Fibroblast of lung (primary cell): ENCODE measurements around the gene COL4A3. TPM values are rescaled to one million over a fixed set of nuclear protein-coding genes. Genes with fewer than 3 reads are reported as not detected.

ENCODE experiments used
- DNase-seq, 2 donors: peaks; one replicate each; pipeline versions ENCODE4 v3.0.0 to v3.0.0-alpha.2; 2010; ENCODE audit warnings: low read depth in 2 of 2
- H2AFZ ChIP-seq: 2 replicates; pipeline ENCODE4 v1.5.1; 2012; ENCODE audit warnings: low read length, control low read depth, inconsistent platforms
- H3K27ac ChIP-seq: 2 replicates; pipeline ENCODE4 v1.5.1; 2011; ENCODE audit warnings: low read length, control low read depth; ENCODE audit not compliant: insufficient read depth
- H3K27me3 ChIP-seq: 2 replicates; pipeline ENCODE4 v1.5.1; 2011; ENCODE audit warnings: mild to moderate bottlenecking, low read length; ENCODE audit not compliant: control insufficient read depth, insufficient read depth
- H3K36me3 ChIP-seq: 2 replicates; pipeline ENCODE4 v1.5.1; 2011; ENCODE audit warnings: low read length; ENCODE audit not compliant: control insufficient read depth, insufficient read depth
- H3K4me1 ChIP-seq: 2 replicates; pipeline ENCODE4 v1.5.1; 2011; ENCODE audit warnings: low read length; ENCODE audit not compliant: control insufficient read depth, insufficient read depth; ENCODE audit errors: extremely low read depth
- H3K4me2 ChIP-seq: 2 replicates; pipeline ENCODE4 v1.5.1; 2011; ENCODE audit warnings: low read length, control low read depth; ENCODE audit not compliant: insufficient read depth; ENCODE audit errors: extremely low read depth
- H3K4me3 ChIP-seq, 4 experiments: fragments of 200-600 bp in 1 of 4; sonication (generic) in 1 of 4; replicated peaks in 1 of 4; 2 replicates each; pipeline ENCODE4 v1.5.1; 2011 to 2016; ENCODE audit warnings: low read length in 4 of 4, low read depth in 3 of 4, mild to moderate bottlenecking in 3 of 4, control low read depth in 2 of 4, inconsistent platforms in 1 of 4, mixed read lengths in 1 of 4; ENCODE audit not compliant: insufficient read depth in 1 of 4; ENCODE audit errors: control extremely low read depth in 1 of 4
- H3K79me2 ChIP-seq: 2 replicates; pipeline ENCODE4 v1.5.1; 2012; ENCODE audit warnings: mild to moderate bottlenecking, low read length, inconsistent platforms; ENCODE audit not compliant: control insufficient read depth, insufficient read depth
- H3K9ac ChIP-seq: 2 replicates; pipeline ENCODE4 v1.5.1; 2011; ENCODE audit warnings: mild to moderate bottlenecking, low read length, control low read depth; ENCODE audit not compliant: insufficient read depth
- H3K9me3 ChIP-seq: 2 replicates; pipeline ENCODE4 v1.5.1; 2012; ENCODE audit warnings: low read depth, low read length; ENCODE audit not compliant: control insufficient read depth, insufficient read depth
- H4K20me1 ChIP-seq: 2 replicates; pipeline ENCODE4 v1.5.1; 2011; ENCODE audit warnings: low read length; ENCODE audit not compliant: control insufficient read depth, insufficient read depth; ENCODE audit errors: extremely low read depth
- CTCF ChIP-seq, 2 donors: IDR thresholded peaks in 1 of 2; conservative IDR thresholded peaks in 1 of 2; 1 replicate in 1 of 2; 2 replicates in 1 of 2; pipeline ENCODE4 v1.5.1; 2011 to 2012; ENCODE audit warnings: low read length in 2 of 2, control low read depth in 1 of 2, inconsistent platforms in 1 of 2, low read depth in 1 of 2, mild to moderate bottlenecking in 1 of 2
- EZH2 ChIP-seq: IDR thresholded peaks from 2 replicates; pipeline ENCODE4 v1.5.1; 2012; ENCODE audit warnings: low read length, control low read depth, mild to moderate bottlenecking; ENCODE audit errors: missing control alignments
- polyA plus RNA-seq, 2 donors: library from polyadenylated mRNA; depleted of rRNA in 1 of 2; stranded (reverse) in 1 of 2; unstranded in 1 of 2; fragments of >200 nt; gene quantifications; 2 replicates each; pipeline ENCODE4 v1.2.1, GENCODE V29; 2011 to 2012; ENCODE audit warnings: missing spikeins in 1 of 2
- total RNA-seq: library from RNA; depleted of rRNA; stranded (reverse); fragments of >200 nt; gene quantifications from 2 replicates; pipeline ENCODE4 v1.2.1, GENCODE V29; 2014

Gene COL4A3
- total and polyA plus RNA-seq, 2 donors (not counting 1 experiment from before 2014, with no cell fraction given) = 0.12 to 0.33 TPM

GRCh38 chr2:227360351-227360750 is 195.9 kb downstream of the COL4A3 start:
- H3K27me3 ChIP-seq = no peaks in the 10 kb centered on the region
- no peak overlapping the region for H3K4me2 ChIP-seq
- no peak overlapping the region for H3K9ac ChIP-seq
- no peaks in the 10 kb centered on the region for H3K9me3 ChIP-seq
- H3K36me3 ChIP-seq = peaks cover 3% of the 10 kb centered on the region
- H3K4me3 ChIP-seq = no peak overlapping the region
- H3K27ac ChIP-seq = no peak overlapping the region
- no peaks in the 10 kb centered on the region for H3K79me2 ChIP-seq
- DNase-seq = no peak
- H3K4me1 ChIP-seq = peaks cover 5% of the 10 kb centered on the region
- H4K20me1 ChIP-seq = no peaks in the 10 kb centered on the region
- no peak overlapping the region for H2AFZ ChIP-seq
- TF ChIP-seq EZH2 = no peak
- TF ChIP-seq CTCF (conservative IDR thresholded peaks at IDR 0.05 in 1 of 2, IDR thresholded peaks at IDR 0.05 in 1 of 2; ENCODE audit: low read depth in 1 of 2, low read length in 2 of 2) = no peak

GRCh38 chr2:227363756-227364155 is 199.3 kb downstream of the COL4A3 start:
- Histone ChIP-seq H3K36me3 (no peaks in the 10 kb centered on the region), H4K20me1 (no peaks in the 10 kb centered on the region), H3K4me1 (peaks cover 14% of the 10 kb centered on the region), H3K9ac (no peak overlapping the region), H3K4me2 (no peak overlapping the region), H3K9me3 (no peaks in the 10 kb centered on the region), H2AFZ (no peak overlapping the region), H3K79me2 (no peaks in the 10 kb centered on the region), H3K27me3 (no peaks in the 10 kb centered on the region), H3K4me3 (no peak overlapping the region), H3K27ac (no peak overlapping the region)
- no peak for TF ChIP-seq CTCF (conservative IDR thresholded peaks at IDR 0.05 in 1 of 2, IDR thresholded peaks at IDR 0.05 in 1 of 2; ENCODE audit: low read depth in 1 of 2, low read length in 2 of 2)
- TF ChIP-seq EZH2 = no peak
- no peak for DNase-seq

Other genes with a start within 250 kb of the COL4A3 start
- 0.17 and 0.51 TPM in 2 replicates for gene COL4A4, start 419 bp upstream of the COL4A3 start, total RNA-seq
- gene COL4A4, start 419 bp upstream of the COL4A3 start, polyA plus RNA-seq = 0.07 and 0.76 TPM in 2 replicates
- gene MFF, start 160.6 kb downstream of the COL4A3 start, total RNA-seq = 77.9 and 93.0 TPM in 2 replicates
- 102 and 174 TPM in 2 replicates for gene MFF, start 160.6 kb downstream of the COL4A3 start, polyA plus RNA-seq
- not detected in 2 replicates for gene TM4SF20, start 214.7 kb downstream of the COL4A3 start, total RNA-seq
- gene TM4SF20, start 214.7 kb downstream of the COL4A3 start, polyA plus RNA-seq = 1.3 TPM in 1 of 2 replicates, not detected in the other
- gene SCYGR1, start 223.3 kb downstream of the COL4A3 start, total RNA-seq = not detected in 2 replicates
- gene SCYGR1, start 223.3 kb downstream of the COL4A3 start, polyA plus RNA-seq = not detected in 2 replicates